Measurements from ENCODE around the gene NQO2. TPM values are rescaled to one million over a fixed set of nuclear protein-coding genes. Genes with fewer than 3 reads are reported as not detected.

Gene NQO2
- total and polyA plus RNA-seq, 2 of the 13 experiments (the other 11 are each of a cell fraction or from before 2014, with no cell fraction given): 32.2 to 56.5 TPM

GRCh38 chr6:2998998-2999617 lies 586 bp upstream of the NQO2 start (continued):
- peak; percentile 65; the same call in 1 of the 2 replicates for TF ChIP-seq RERE (CRISPR knock-in tag; IDR thresholded peaks at IDR 0.05; ENCODE audit: low read depth)
- no peak for TF ChIP-seq AGO2 (optimal IDR thresholded peaks at IDR 0.05; ENCODE audit: low read depth, low read length)
- TF ChIP-seq SNAPC5 (CRISPR knock-in tag; IDR thresholded peaks at IDR 0.05; ENCODE audit: borderline replicate concordance): no peak
- TF ChIP-seq SNAPC2 (CRISPR knock-in tag; IDR thresholded peaks at IDR 0.05): peak; percentile 21; the same call in 1 of the 2 replicates
- TF ChIP-seq FOSL2 (CRISPR knock-in tag; IDR thresholded peaks at IDR 0.05): peak; percentile 84
